Measurements from ENCODE around the gene DPH2.

Gene DPH2

GRCh38 chr1:43937179-43937865 is 32.5 kb upstream of the DPH2 start:
- ATAC-seq, result no peak

GRCh38 chr1:43938383-43938782 is 31.4 kb upstream of the DPH2 start:
- TF ChIP-seq SNAI2 (CRISPR knock-in tag; IDR thresholded peaks at IDR 0.05), result no peak
- no peak for ATAC-seq

More at GRCh38 chr1:43937179-43937865, 32.5 kb upstream of the DPH2 start:
- TF ChIP-seq TOX (CRISPR knock-in tag; IDR thresholded peaks at IDR 0.05; ENCODE audit: borderline replicate concordance) (no peak), ISL1 (CRISPR knock-in tag; IDR thresholded peaks at IDR 0.05) (no peak), TCF4 (CRISPR knock-in tag; IDR thresholded peaks at IDR 0.05; ENCODE audit: borderline replicate concordance) (no peak), TSHZ2 (CRISPR knock-in tag; IDR thresholded peaks at IDR 0.05) (no peak), OSR1 (CRISPR knock-in tag; IDR thresholded peaks at IDR 0.05) (no peak)

- TF ChIP-seq POU6F1 (CRISPR knock-in tag; IDR thresholded peaks at IDR 0.05; ENCODE audit: borderline replicate concordance, low read depth) (no peak), ZNF70 (CRISPR knock-in tag; IDR thresholded peaks at IDR 0.05) (no peak), ISL1 (CRISPR knock-in tag; IDR thresholded peaks at IDR 0.05) (no peak), ZC3H10 (CRISPR knock-in tag; IDR thresholded peaks at IDR 0.05) (no peak), TOX (CRISPR knock-in tag; IDR thresholded peaks at IDR 0.05; ENCODE audit: borderline replicate concordance) (no peak), TSHZ2 (CRISPR knock-in tag; IDR thresholded peaks at IDR 0.05) (no peak), BACH2 (CRISPR knock-in tag; IDR thresholded peaks at IDR 0.05; ENCODE audit: borderline replicate concordance) (no peak), OSR1 (CRISPR knock-in tag; IDR thresholded peaks at IDR 0.05) (no peak), ZFP3 (CRISPR knock-in tag; IDR thresholded peaks at IDR 0.05) (no peak)
- no peak for ATAC-seq
Observed at GRCh38 chr1:43938892-43939587, 30.8 kb upstream of the DPH2 start.

- ATAC-seq, result no peak
- TF ChIP-seq GLIS3 (CRISPR knock-in tag; IDR thresholded peaks at IDR 0.05) (no peak), RARB (CRISPR knock-in tag; IDR thresholded peaks at IDR 0.05) (no peak), ZNF8 (CRISPR knock-in tag; IDR thresholded peaks at IDR 0.05) (no peak), ZFP30 (CRISPR knock-in tag; IDR thresholded peaks at IDR 0.05) (no peak), OSR1 (CRISPR knock-in tag; IDR thresholded peaks at IDR 0.05) (no peak), SNAI2 (CRISPR knock-in tag; IDR thresholded peaks at IDR 0.05) (no peak), PATZ1 (CRISPR knock-in tag; IDR thresholded peaks at IDR 0.05; ENCODE audit: borderline replicate concordance) (no peak), TCF4 (CRISPR knock-in tag; IDR thresholded peaks at IDR 0.05; ENCODE audit: borderline replicate concordance) (no peak), CSRNP3 (CRISPR knock-in tag; IDR thresholded peaks at IDR 0.05) (no peak), CREB5 (CRISPR knock-in tag; IDR thresholded peaks at IDR 0.05; ENCODE audit: low read depth) (no peak), ZFP3 (CRISPR knock-in tag; IDR thresholded peaks at IDR 0.05) (no peak), TSHZ2 (CRISPR knock-in tag; IDR thresholded peaks at IDR 0.05) (no peak), ZNF565 (CRISPR knock-in tag; conservative IDR thresholded peaks at IDR 0.05; ENCODE audit: low read depth) (no peak)
Observed at GRCh38 chr1:43942411-43942810, 27.4 kb upstream of the DPH2 start.
